GM23338 (cell line): ENCODE measurements around the gene MFAP3L. TPM values are rescaled to one million over a fixed set of nuclear protein-coding genes. Genes with fewer than 3 reads are reported as not detected.

Experiments used
- CREB1 ChIP-seq: fragments of 250-450 bp; sonication (Bioruptor Pico); IDR thresholded peaks from 2 replicates; pipeline ENCODE4 v1.5.0; 2020; ENCODE audit warnings: low read depth, mild to moderate bottlenecking, moderate library complexity
- EZH2 ChIP-seq: fragments of 200-600 bp; sonication (generic); IDR thresholded peaks from one replicate; pipeline ENCODE4 v1.8.0; 2017; ENCODE audit warnings: antibody characterized with exemption, mild to moderate bottlenecking, low read depth; ENCODE audit not compliant: unreplicated experiment
- EZH2phosphoT487 ChIP-seq: fragments of 200-600 bp; sonication (generic); IDR thresholded peaks from one replicate; pipeline ENCODE4 v1.8.1; 2018; ENCODE audit warnings: antibody characterized with exemption; ENCODE audit not compliant: unreplicated experiment
- NANOG ChIP-seq: IDR thresholded peaks from 2 replicates; pipeline ENCODE4 v1.6.1; 2016; ENCODE audit warnings: antibody characterized with exemption, borderline replicate concordance
- STAT1 ChIP-seq: IDR thresholded peaks from one replicate; pipeline ENCODE4 v1.6.1; 2016; ENCODE audit warnings: antibody characterized with exemption; ENCODE audit not compliant: unreplicated experiment
- polyA plus RNA-seq: library from polyadenylated mRNA; unstranded; fragments of >200 nt; fragmentation: Nextera tagmentation; extraction: Ambion mirVana; gene quantifications from 2 replicates; pipeline ENCODE4 v1.2.1, GENCODE V29; 2016
- total RNA-seq: library from RNA; depleted of rRNA; stranded (reverse); fragments of >200 nt; shearing (Covaris generic); gene quantifications from 2 replicates; pipeline ENCODE4 v1.2.3, GENCODE V29; 2014
- TF ChIP-seq, protein P1 (sequence below): IDR thresholded peaks from one replicate; pipeline ENCODE4 v1.6.1; 2018; ENCODE audit warnings: antibody characterized with exemption; ENCODE audit not compliant: unreplicated experiment
- TF ChIP-seq, protein P2 (sequence below): fragments of 250-450 bp; sonication (Bioruptor Pico); IDR thresholded peaks from 2 replicates; pipeline ENCODE4 v1.5.0; 2020; ENCODE audit warnings: mild to moderate bottlenecking, moderate library complexity

The MFAP3L gene
- total and polyA plus RNA-seq, 2 experiments from 2014 or later: 3.4 to 7.9 TPM

DNA sequence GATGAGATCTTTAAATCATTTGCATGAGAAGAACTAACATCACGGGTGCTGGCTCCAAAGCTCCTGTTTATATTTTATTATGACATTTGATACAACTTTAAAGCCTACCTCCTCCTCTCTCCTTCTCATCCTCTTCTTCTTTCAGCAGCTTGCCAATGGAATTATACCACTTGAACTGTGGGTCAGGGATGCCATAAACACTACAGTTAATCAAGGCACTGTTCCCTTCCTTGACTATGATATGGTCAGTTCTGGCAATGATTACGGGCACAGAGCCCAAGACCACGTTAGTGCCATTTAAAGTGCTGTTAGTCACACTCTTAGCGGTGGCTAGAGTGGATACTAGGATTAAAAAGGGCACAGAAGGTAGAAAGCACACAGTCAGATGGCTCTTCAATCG, 20.7 kb downstream of the MFAP3L start (continued):
- TF ChIP-seq, protein P1, sequence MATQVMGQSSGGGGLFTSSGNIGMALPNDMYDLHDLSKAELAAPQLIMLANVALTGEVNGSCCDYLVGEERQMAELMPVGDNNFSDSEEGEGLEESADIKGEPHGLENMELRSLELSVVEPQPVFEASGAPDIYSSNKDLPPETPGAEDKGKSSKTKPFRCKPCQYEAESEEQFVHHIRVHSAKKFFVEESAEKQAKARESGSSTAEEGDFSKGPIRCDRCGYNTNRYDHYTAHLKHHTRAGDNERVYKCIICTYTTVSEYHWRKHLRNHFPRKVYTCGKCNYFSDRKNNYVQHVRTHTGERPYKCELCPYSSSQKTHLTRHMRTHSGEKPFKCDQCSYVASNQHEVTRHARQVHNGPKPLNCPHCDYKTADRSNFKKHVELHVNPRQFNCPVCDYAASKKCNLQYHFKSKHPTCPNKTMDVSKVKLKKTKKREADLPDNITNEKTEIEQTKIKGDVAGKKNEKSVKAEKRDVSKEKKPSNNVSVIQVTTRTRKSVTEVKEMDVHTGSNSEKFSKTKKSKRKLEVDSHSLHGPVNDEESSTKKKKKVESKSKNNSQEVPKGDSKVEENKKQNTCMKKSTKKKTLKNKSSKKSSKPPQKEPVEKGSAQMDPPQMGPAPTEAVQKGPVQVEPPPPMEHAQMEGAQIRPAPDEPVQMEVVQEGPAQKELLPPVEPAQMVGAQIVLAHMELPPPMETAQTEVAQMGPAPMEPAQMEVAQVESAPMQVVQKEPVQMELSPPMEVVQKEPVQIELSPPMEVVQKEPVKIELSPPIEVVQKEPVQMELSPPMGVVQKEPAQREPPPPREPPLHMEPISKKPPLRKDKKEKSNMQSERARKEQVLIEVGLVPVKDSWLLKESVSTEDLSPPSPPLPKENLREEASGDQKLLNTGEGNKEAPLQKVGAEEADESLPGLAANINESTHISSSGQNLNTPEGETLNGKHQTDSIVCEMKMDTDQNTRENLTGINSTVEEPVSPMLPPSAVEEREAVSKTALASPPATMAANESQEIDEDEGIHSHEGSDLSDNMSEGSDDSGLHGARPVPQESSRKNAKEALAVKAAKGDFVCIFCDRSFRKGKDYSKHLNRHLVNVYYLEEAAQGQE: no peak
- TF ChIP-seq NANOG (no peak), STAT1 (no peak), EZH2phosphoT487 (no peak), CREB1 (CRISPR knock-in tag) (no peak), EZH2 (no peak)
- TF ChIP-seq, protein P2, sequence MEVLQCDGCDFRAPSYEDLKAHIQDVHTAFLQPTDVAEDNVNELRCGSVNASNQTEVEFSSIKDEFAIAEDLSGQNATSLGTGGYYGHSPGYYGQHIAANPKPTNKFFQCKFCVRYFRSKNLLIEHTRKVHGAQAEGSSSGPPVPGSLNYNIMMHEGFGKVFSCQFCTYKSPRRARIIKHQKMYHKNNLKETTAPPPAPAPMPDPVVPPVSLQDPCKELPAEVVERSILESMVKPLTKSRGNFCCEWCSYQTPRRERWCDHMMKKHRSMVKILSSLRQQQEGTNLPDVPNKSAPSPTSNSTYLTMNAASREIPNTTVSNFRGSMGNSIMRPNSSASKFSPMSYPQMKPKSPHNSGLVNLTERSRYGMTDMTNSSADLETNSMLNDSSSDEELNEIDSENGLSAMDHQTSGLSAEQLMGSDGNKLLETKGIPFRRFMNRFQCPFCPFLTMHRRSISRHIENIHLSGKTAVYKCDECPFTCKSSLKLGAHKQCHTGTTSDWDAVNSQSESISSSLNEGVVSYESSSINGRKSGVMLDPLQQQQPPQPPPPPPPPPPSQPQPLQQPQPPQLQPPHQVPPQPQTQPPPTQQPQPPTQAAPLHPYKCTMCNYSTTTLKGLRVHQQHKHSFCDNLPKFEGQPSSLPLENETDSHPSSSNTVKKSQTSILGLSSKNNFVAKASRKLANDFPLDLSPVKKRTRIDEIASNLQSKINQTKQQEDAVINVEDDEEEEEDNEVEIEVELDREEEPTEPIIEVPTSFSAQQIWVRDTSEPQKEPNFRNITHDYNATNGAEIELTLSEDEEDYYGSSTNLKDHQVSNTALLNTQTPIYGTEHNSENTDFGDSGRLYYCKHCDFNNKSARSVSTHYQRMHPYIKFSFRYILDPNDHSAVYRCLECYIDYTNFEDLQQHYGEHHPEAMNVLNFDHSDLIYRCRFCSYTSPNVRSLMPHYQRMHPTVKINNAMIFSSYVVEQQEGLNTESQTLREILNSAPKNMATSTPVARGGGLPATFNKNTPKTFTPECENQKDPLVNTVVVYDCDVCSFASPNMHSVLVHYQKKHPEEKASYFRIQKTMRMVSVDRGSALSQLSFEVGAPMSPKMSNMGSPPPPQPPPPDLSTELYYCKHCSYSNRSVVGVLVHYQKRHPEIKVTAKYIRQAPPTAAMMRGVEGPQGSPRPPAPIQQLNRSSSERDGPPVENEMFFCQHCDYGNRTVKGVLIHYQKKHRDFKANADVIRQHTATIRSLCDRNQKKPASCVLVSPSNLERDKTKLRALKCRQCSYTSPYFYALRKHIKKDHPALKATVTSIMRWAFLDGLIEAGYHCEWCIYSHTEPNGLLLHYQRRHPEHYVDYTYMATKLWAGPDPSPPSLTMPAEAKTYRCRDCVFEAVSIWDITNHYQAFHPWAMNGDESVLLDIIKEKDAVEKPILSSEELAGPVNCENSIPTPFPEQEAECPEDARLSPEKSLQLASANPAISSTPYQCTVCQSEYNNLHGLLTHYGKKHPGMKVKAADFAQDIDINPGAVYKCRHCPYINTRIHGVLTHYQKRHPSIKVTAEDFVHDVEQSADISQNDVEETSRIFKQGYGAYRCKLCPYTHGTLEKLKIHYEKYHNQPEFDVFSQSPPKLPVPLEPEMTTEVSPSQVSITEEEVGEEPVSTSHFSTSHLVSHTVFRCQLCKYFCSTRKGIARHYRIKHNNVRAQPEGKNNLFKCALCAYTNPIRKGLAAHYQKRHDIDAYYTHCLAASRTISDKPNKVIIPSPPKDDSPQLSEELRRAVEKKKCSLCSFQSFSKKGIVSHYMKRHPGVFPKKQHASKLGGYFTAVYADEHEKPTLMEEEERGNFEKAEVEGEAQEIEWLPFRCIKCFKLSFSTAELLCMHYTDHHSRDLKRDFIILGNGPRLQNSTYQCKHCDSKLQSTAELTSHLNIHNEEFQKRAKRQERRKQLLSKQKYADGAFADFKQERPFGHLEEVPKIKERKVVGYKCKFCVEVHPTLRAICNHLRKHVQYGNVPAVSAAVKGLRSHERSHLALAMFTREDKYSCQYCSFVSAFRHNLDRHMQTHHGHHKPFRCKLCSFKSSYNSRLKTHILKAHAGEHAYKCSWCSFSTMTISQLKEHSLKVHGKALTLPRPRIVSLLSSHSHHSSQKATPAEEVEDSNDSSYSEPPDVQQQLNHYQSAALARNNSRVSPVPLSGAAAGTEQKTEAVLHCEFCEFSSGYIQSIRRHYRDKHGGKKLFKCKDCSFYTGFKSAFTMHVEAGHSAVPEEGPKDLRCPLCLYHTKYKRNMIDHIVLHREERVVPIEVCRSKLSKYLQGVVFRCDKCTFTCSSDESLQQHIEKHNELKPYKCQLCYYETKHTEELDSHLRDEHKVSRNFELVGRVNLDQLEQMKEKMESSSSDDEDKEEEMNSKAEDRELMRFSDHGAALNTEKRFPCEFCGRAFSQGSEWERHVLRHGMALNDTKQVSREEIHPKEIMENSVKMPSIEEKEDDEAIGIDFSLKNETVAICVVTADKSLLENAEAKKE: no peak
